Prostate gland (tissue), 2 donors: ENCODE measurements around the gene SSTR4.

Source experiments
- POLR2A ChIP-seq: fragments of 450-650 bp; IDR thresholded peaks from one replicate; pipeline ENCODE4 v1.6.1; 2016; ENCODE audit warnings: antibody characterized with exemption, mild to moderate bottlenecking
- POLR2AphosphoS5 ChIP-seq: sonication (generic); formaldehyde crosslinking; IDR thresholded peaks from one replicate; pipeline ENCODE4 v1.6.1; 2017; ENCODE audit warnings: antibody characterized with exemption
- TF ChIP-seq, protein P1 (sequence below), 4 experiments: fragments of 200-600 bp in 2 of 4; fragments of 450-650 bp in 2 of 4; sonication (generic) in 2 of 4; IDR thresholded peaks; 1 replicate in 3 of 4; 2 replicates in 1 of 4; pipeline ENCODE4 v1.5.1; 2016 to 2019; ENCODE audit warnings: antibody characterized with exemption in 4 of 4, mild to moderate bottlenecking in 2 of 4, moderate library complexity in 2 of 4

DNA sequence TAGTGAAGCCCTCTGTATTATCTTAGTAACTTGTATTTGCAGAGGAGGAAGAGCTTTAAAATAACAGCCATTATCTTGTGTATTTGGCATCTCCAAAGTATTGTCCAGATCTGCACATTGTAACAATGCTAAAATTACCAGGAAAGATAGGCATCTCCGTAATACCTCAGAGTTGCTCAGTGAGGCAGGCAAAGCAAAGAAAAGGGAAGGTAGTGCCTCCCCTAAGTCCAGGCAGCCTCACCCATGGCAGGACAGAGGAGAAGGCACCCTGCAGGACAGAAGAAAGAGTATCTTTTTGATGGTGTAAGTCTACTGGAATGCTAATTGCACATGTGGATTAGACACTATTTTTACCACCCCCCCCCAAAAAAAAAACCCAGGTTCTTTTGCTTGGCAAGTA lies 13.6 kb upstream of the SSTR4 start:
- TF ChIP-seq, protein P1, sequence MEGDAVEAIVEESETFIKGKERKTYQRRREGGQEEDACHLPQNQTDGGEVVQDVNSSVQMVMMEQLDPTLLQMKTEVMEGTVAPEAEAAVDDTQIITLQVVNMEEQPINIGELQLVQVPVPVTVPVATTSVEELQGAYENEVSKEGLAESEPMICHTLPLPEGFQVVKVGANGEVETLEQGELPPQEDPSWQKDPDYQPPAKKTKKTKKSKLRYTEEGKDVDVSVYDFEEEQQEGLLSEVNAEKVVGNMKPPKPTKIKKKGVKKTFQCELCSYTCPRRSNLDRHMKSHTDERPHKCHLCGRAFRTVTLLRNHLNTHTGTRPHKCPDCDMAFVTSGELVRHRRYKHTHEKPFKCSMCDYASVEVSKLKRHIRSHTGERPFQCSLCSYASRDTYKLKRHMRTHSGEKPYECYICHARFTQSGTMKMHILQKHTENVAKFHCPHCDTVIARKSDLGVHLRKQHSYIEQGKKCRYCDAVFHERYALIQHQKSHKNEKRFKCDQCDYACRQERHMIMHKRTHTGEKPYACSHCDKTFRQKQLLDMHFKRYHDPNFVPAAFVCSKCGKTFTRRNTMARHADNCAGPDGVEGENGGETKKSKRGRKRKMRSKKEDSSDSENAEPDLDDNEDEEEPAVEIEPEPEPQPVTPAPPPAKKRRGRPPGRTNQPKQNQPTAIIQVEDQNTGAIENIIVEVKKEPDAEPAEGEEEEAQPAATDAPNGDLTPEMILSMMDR (IDR thresholded peaks at IDR 0.05), result no peak
- TF ChIP-seq POLR2A, result no peak
- TF ChIP-seq POLR2AphosphoS5, result no peak
